ENCODE measurements around the gene SBSN. TPM values are rescaled to one million over a fixed set of nuclear protein-coding genes. Genes with fewer than 3 reads are reported as not detected.

Gene SBSN
- total RNA-seq, 4 donors from 2014 or later = 1.0 to 13.4 (median 1.2) TPM; not detected in 1

DNA sequence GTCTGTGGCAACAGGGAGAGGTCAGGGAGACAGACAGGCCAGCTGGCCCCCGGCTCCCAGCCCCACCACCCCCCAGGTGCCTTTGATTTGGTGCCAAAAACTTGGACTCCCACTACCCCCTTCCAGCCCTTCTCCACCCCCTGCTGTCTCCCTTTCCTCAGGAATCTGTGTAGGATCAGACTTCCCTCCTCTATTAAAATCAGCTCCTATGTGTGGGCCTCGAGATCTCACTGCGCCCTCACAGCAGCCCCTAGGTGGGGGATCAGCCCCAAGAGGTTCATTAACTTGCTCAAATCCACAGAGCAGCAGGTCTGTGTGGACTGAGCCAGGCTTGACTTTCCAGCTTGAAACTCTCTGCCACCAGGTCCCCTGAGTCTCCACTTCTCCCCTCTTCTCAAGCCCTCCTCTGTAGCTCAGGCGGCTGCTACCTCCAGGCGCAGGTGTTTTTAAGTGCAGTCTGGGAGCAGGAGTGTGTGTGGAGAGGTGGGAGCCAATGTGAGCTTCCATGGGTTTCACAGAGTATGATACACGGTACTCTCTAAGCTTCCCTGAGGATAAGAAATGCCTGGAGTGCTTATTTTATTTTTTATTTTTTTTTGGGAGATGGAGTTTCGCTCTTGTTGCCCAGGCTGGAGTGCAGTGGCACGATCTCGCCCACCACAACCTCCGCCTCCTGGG, 6.8 kb upstream of the SBSN start:
- Histone ChIP-seq H3K36me3 (no peaks in the 10 kb centered on the region), H3K4me1 (peaks cover 0 to 8% (median 0%) of the 10 kb centered on the region in 3 donors), H3K9me3 (no peaks in the 10 kb centered on the region), H3K4me3 (no peak overlapping the region), H3K27me3 (peaks cover 67% of the 10 kb centered on the region), H3K27ac (no peak overlapping the region)
- ATAC-seq = no peak
- TF ChIP-seq POLR2AphosphoS5 (IDR thresholded peaks at IDR 0.05) (no peak), POLR2A (IDR thresholded peaks at IDR 0.05) (no peak)
- TF ChIP-seq, protein P1, sequence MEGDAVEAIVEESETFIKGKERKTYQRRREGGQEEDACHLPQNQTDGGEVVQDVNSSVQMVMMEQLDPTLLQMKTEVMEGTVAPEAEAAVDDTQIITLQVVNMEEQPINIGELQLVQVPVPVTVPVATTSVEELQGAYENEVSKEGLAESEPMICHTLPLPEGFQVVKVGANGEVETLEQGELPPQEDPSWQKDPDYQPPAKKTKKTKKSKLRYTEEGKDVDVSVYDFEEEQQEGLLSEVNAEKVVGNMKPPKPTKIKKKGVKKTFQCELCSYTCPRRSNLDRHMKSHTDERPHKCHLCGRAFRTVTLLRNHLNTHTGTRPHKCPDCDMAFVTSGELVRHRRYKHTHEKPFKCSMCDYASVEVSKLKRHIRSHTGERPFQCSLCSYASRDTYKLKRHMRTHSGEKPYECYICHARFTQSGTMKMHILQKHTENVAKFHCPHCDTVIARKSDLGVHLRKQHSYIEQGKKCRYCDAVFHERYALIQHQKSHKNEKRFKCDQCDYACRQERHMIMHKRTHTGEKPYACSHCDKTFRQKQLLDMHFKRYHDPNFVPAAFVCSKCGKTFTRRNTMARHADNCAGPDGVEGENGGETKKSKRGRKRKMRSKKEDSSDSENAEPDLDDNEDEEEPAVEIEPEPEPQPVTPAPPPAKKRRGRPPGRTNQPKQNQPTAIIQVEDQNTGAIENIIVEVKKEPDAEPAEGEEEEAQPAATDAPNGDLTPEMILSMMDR (IDR thresholded peaks at IDR 0.05) = no peak
- 50 to 72% methylated on average over 6 of the region's 10 CpGs for WGBS, 2 donors (ENCODE audit: low coverage in 1 of 2)

DNA sequence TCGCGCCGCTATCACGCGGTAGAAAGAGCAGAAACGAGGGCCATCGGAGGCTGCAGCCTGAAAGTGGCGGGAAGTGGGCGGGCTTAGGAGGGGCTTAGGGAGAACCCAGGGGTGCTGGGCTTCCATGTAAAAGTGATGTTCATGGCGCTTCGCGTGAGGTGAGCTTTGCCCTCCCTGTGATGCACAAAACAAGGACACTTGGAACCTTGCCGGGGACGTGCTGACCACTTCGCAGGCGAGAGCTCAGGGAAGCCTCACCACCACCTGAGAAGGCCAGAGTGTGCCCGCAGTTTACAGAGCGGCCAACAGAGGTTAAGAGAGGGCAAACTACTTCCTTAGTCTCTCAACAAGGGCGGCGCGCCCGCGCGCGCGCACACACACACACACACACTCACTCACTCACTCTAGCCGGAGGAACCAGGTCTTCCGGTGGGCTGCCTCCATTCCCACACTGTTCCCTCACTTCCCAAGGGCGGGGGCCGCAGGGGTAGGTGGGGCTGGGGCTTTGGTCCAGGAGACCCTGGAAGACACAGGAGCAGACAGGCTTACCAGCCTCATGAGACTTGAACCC, 5.8 kb upstream of the SBSN start:
- Histone ChIP-seq H3K27ac (no peak overlapping the region), H3K4me3 (no peak overlapping the region), H3K4me1 (peaks cover 0 to 8% (median 0%) of the 10 kb centered on the region in 3 donors), H3K36me3 (no peaks in the 10 kb centered on the region), H3K9me3 (no peaks in the 10 kb centered on the region), H3K27me3 (peaks cover 77% of the 10 kb centered on the region)
- ATAC-seq = no peak
- no peak for TF ChIP-seq POLR2AphosphoS5 (IDR thresholded peaks at IDR 0.05)
- no peak for TF ChIP-seq POLR2A (IDR thresholded peaks at IDR 0.05)
- TF ChIP-seq, protein P1 (IDR thresholded peaks at IDR 0.05) = no peak
- no peak for TF ChIP-seq EP300 (IDR thresholded peaks at IDR 0.05)
- WGBS, 2 donors (ENCODE audit: low coverage in 1 of 2) = 20% methylated on average over 2 of the region's 30 CpGs; no CpG with 5 or more reads in 1 of the 2 donors

DNA sequence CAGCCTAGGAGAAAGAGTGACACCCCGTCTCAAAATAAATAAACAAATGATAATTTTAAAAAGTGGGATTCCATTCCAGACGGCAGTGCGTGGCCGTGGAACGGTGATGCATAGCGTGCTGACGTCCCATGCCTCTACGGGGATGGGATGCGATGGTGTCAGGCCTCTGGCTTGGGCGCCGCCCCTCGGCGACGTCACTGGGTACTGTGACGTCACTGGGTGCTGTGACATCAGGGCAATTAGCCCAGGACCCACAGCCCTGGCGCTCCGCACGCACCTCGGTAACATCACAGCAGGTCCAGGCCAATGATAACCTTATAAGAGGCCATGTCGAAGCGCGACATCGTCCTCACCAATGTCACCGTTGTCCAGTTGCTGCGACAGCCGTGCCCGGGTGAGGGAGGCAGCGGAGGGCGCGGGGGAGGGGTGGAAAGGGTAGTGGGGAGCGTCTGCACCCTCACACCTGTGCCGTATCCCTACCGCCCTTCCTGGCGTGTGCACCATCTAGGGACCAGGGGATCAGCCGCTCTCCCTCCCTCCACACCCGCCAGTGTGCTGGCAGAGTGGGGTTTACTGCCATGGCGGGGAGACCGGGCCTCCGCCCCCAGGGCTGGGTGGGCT, 5.2 kb upstream of the SBSN start, which contains the start of gene GAPDHS:
Gene GAPDHS (plus strand): TSS at position 256 of the 621 bp plus-strand sequence. CDS start 72 bp downstream, at position 328.
- Histone ChIP-seq H3K9me3 (no peaks in the 10 kb centered on the region), H3K27me3 (peaks cover 83% of the 10 kb centered on the region), H3K4me1 (peaks cover 0 to 8% (median 0%) of the 10 kb centered on the region in 3 donors), H3K36me3 (no peaks in the 10 kb centered on the region), H3K4me3 (no peak within 1 kb of the TSS), H3K27ac (no peak within 1 kb of the TSS)
- no peak for ATAC-seq
- WGBS, 2 donors (ENCODE audit: low coverage in 1 of 2) = 26 to 33% methylated on average over 2 to 15 of the region's 39 CpGs
- TF ChIP-seq, protein P1 (IDR thresholded peaks at IDR 0.05) = no peak
- TF ChIP-seq POLR2AphosphoS5 (IDR thresholded peaks at IDR 0.05) = no peak
- TF ChIP-seq POLR2A (IDR thresholded peaks at IDR 0.05) = no peak
- no peak for TF ChIP-seq EP300 (IDR thresholded peaks at IDR 0.05)

DNA sequence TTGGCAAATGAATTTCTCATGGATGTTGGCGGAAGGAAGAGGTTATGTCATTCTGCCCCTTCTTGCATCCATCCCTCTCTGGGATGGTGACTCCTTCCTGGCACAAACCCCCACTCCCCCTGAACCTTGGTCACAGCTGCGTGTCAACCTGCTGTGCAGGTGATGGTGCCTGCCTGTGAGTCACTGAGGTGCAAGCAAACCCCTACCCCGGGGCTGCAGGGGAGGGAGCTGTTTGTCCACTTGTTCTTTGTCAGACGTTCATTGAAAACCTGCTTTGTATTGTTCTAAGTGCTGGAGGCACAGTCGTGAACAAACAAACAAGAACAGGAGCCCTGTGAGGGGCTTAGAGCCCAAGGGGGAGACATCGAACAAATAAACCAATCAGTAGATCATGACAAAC, 3.2 kb upstream of the SBSN start:
- Histone ChIP-seq H3K9me3 (no peaks in the 10 kb centered on the region), H3K36me3 (no peaks in the 10 kb centered on the region), H3K27me3 (peaks cover 100% of the 10 kb centered on the region), H3K27ac (no peak overlapping the region), H3K4me1 (peaks cover 0 to 8% (median 0%) of the 10 kb centered on the region in 3 donors), H3K4me3 (no peak overlapping the region)
- no peak for TF ChIP-seq POLR2A (IDR thresholded peaks at IDR 0.05)
- TF ChIP-seq POLR2AphosphoS5 (IDR thresholded peaks at IDR 0.05) = no peak
- TF ChIP-seq, protein P1 (IDR thresholded peaks at IDR 0.05) = no peak
- TF ChIP-seq EP300 (IDR thresholded peaks at IDR 0.05) = no peak
- ATAC-seq = no peak
- 50 to 100% methylated on average over 1 to 5 of the region's 6 CpGs for WGBS, 2 donors (ENCODE audit: low coverage in 1 of 2)

Data from gastroesophageal sphincter (tissue), 4 donors.